ENCODE results near the gene PPM1K.

PPM1K gene

GRCh38 chr4:88276952-88277710 lies 7.2 kb downstream of the PPM1K start:
- no peak for DNase-seq (ENCODE audit: low read depth in 2 of 2)

- no peak for DNase-seq (ENCODE audit: low read depth in 2 of 2)
Measured at GRCh38 chr4:88275949-88276515, 8.3 kb downstream of the PPM1K start.

GRCh38 chr4:88275516-88275915 lies 8.8 kb downstream of the PPM1K start:
- no peak for DNase-seq (ENCODE audit: low read depth in 2 of 2)

- DNase-seq (ENCODE audit: low read depth in 2 of 2): no peak
Measured at GRCh38 chr4:88268913-88269312, 15.4 kb downstream of the PPM1K start.

GRCh38 chr4:88264336-88264735 lies 20.0 kb downstream of the PPM1K start:
- no peak for DNase-seq (ENCODE audit: low read depth in 2 of 2)

GRCh38 chr4:88257726-88258125 lies 26.6 kb downstream of the PPM1K start:
- no peak for DNase-seq (ENCODE audit: low read depth in 2 of 2)

GRCh38 chr4:88255111-88255510 lies 29.2 kb downstream of the PPM1K start:
- no peak for DNase-seq (ENCODE audit: low read depth in 2 of 2)

- no peak for DNase-seq (ENCODE audit: low read depth in 2 of 2)
Measured at GRCh38 chr4:88251924-88252323, 32.4 kb downstream of the PPM1K start.

- no peak for DNase-seq (ENCODE audit: low read depth in 2 of 2)
Measured at GRCh38 chr4:88247148-88247547, 37.2 kb downstream of the PPM1K start.

GRCh38 chr4:88246600-88246999 lies 37.8 kb downstream of the PPM1K start:
- no peak for DNase-seq (ENCODE audit: low read depth in 2 of 2)

GRCh38 chr4:88244816-88245579 lies 39.4 kb downstream of the PPM1K start:
- DNase-seq (ENCODE audit: low read depth in 2 of 2): peak; percentile 8 to 9

GRCh38 chr4:88244056-88244455 lies 40.3 kb downstream of the PPM1K start:
- DNase-seq (ENCODE audit: low read depth in 2 of 2): no peak

- no peak for DNase-seq (ENCODE audit: low read depth in 2 of 2)
Measured at GRCh38 chr4:88242144-88242543, 42.2 kb downstream of the PPM1K start.

GRCh38 chr4:88240297-88240714 lies 44.1 kb downstream of the PPM1K start:
- DNase-seq (ENCODE audit: low read depth in 2 of 2): no peak

GRCh38 chr4:88230969-88231771 lies 53.2 kb downstream of the PPM1K start:
- no peak for DNase-seq (ENCODE audit: low read depth in 2 of 2)

- DNase-seq (ENCODE audit: low read depth in 2 of 2): no peak
Measured at GRCh38 chr4:88230461-88230891, 53.9 kb downstream of the PPM1K start.

- no peak for DNase-seq (ENCODE audit: low read depth in 2 of 2)
Measured at GRCh38 chr4:88227734-88228133, 56.6 kb downstream of the PPM1K start.

- DNase-seq (ENCODE audit: low read depth in 2 of 2): no peak
Measured at GRCh38 chr4:88226143-88226542, 58.2 kb downstream of the PPM1K start.

GRCh38 chr4:88225232-88226105 lies 58.9 kb downstream of the PPM1K start:
- no peak for DNase-seq (ENCODE audit: low read depth in 2 of 2)

- no peak for DNase-seq (ENCODE audit: low read depth in 2 of 2)
Measured at GRCh38 chr4:88223516-88223915, 60.8 kb downstream of the PPM1K start.

- no peak for DNase-seq (ENCODE audit: low read depth in 2 of 2)
Measured at GRCh38 chr4:88219099-88219498, 65.3 kb downstream of the PPM1K start.
